ENCODE measurements around the gene CELF6.

- TF ChIP-seq CTCF (conservative IDR thresholded peaks at IDR 0.05 in 1 of 2, IDR thresholded peaks at IDR 0.05 in 1 of 2; ENCODE audit: low read depth in 1 of 2, low read length in 2 of 2), result no peak
- no peak for TF ChIP-seq EZH2 (IDR thresholded peaks at IDR 0.05; ENCODE audit: low read length, missing control alignments)
Observed at GRCh38 chr15:72344602-72345001, 24.6 kb upstream of the CELF6 start.
